SK-N-MC (cell line): ENCODE data around the gene SPINK5.

Source experiments
- EZH2 ChIP-seq: fragments of 200-600 bp; sonication (generic); IDR thresholded peaks from one replicate; pipeline ENCODE4 v1.6.1; 2017; ENCODE audit warnings: antibody characterized with exemption
- POLR2AphosphoS5 ChIP-seq: IDR thresholded peaks from 2 replicates; pipeline ENCODE4 v1.6.1; 2012; ENCODE audit warnings: mild to moderate bottlenecking, low read depth, low read length, borderline replicate concordance

- TF ChIP-seq POLR2AphosphoS5 (no peak), EZH2 (no peak)
These were observed 71.6 kb downstream of the SPINK5 start for GRCh38 chr5:148135091-148136048.
